H9 (cell line): ENCODE data around the gene FBN1. TPM values are rescaled to one million over a fixed set of nuclear protein-coding genes. Genes with fewer than 3 reads are reported as not detected.

Source experiments
- DNase-seq: peaks from one replicate; pipeline ENCODE4 v3.0.0-alpha.2; 2017
- H2AFZ ChIP-seq: one replicate; pipeline ENCODE4 v1.6.1; 2013; ENCODE audit warnings: mild to moderate bottlenecking, low read length, control low read depth, moderate library complexity
- H2AK5ac ChIP-seq: 2 replicates; pipeline ENCODE4 v1.6.1; 2013; ENCODE audit warnings: low read length, control low read depth, mixed read lengths; ENCODE audit not compliant: insufficient read length
- H2BK120ac ChIP-seq: one replicate; pipeline ENCODE4 v1.6.1; 2013; ENCODE audit warnings: low read depth, mild to moderate bottlenecking, low read length, control low read depth, inconsistent platforms; ENCODE audit not compliant: poor library complexity, severe bottlenecking
- H2BK12ac ChIP-seq: 2 replicates; pipeline ENCODE4 v1.6.1; 2013; ENCODE audit warnings: low read length, control low read depth, mixed read lengths, low read depth; ENCODE audit not compliant: insufficient read length
- H2BK15ac ChIP-seq: 2 replicates; pipeline ENCODE4 v1.6.1; 2013; ENCODE audit warnings: low read depth, low read length, control low read depth
- H2BK20ac ChIP-seq: one replicate; pipeline ENCODE4 v1.6.1; 2013; ENCODE audit warnings: low read depth, mild to moderate bottlenecking, low read length, control low read depth, inconsistent platforms; ENCODE audit not compliant: poor library complexity, severe bottlenecking
- H2BK5ac ChIP-seq: 2 replicates; pipeline ENCODE4 v1.6.1; 2013; ENCODE audit warnings: low read length, control low read depth, mixed read lengths; ENCODE audit not compliant: insufficient read length
- H3K14ac ChIP-seq: 2 replicates; pipeline ENCODE4 v1.6.1; 2013; ENCODE audit warnings: low read length, control low read depth; ENCODE audit not compliant: insufficient read depth
- H3K18ac ChIP-seq: 2 replicates; pipeline ENCODE4 v1.6.1; 2013; ENCODE audit warnings: low read depth, mild to moderate bottlenecking, mixed read lengths, low read length, control low read depth; ENCODE audit not compliant: insufficient read length
- H3K23ac ChIP-seq: 2 replicates; pipeline ENCODE4 v1.6.1; 2013; ENCODE audit warnings: low read length, control low read depth, mixed read lengths, low read depth; ENCODE audit not compliant: insufficient read length
- H3K23me2 ChIP-seq: 2 replicates; pipeline ENCODE4 v1.6.1; 2013; ENCODE audit warnings: low read depth, mild to moderate bottlenecking, mixed read lengths, low read length, control low read depth; ENCODE audit not compliant: insufficient read length, poor library complexity, severe bottlenecking
- H3K27ac ChIP-seq: 2 replicates; pipeline ENCODE4 v1.5.1; 2013; ENCODE audit warnings: low read length, control low read depth, mixed read lengths, low read depth; ENCODE audit not compliant: insufficient read length
- H3K27me3 ChIP-seq: 2 replicates; pipeline ENCODE4 v1.6.1; 2013; ENCODE audit warnings: low read length, control low read depth, inconsistent platforms; ENCODE audit not compliant: insufficient read depth
- H3K4ac ChIP-seq: 2 replicates; pipeline ENCODE4 v1.6.1; 2013; ENCODE audit warnings: low read depth, mild to moderate bottlenecking, control low read depth, inconsistent platforms, low read length, moderate library complexity
- H3K4me1 ChIP-seq: 2 replicates; pipeline ENCODE4 v1.6.1; 2013; ENCODE audit warnings: low read length, control low read depth, inconsistent platforms; ENCODE audit not compliant: insufficient read depth
- H3K4me2 ChIP-seq: 2 replicates; pipeline ENCODE4 v1.6.1; 2013; ENCODE audit warnings: low read length, control low read depth, mixed read lengths; ENCODE audit not compliant: insufficient read length, insufficient read depth
- H3K56ac ChIP-seq: 2 replicates; pipeline ENCODE4 v1.6.1; 2013; ENCODE audit warnings: low read depth, mild to moderate bottlenecking, mixed read lengths, low read length, control low read depth; ENCODE audit not compliant: insufficient read length
- H3K79me1 ChIP-seq: 2 replicates; pipeline ENCODE4 v1.6.1; 2013; ENCODE audit warnings: low read depth, mild to moderate bottlenecking, moderate library complexity, low read length, control low read depth, inconsistent platforms; ENCODE audit not compliant: insufficient read depth, poor library complexity, severe bottlenecking
- H3K79me2 ChIP-seq: 2 replicates; pipeline ENCODE4 v1.6.1; 2013; ENCODE audit warnings: low read length, control low read depth, inconsistent platforms; ENCODE audit not compliant: insufficient read depth
- H3K9ac ChIP-seq: 2 replicates; pipeline ENCODE4 v1.6.1; 2013; ENCODE audit warnings: low read length, control low read depth, mixed read lengths; ENCODE audit not compliant: insufficient read length; ENCODE audit errors: extremely low read depth
- H3K9me3 ChIP-seq: one replicate; pipeline ENCODE4 v1.6.1; 2013; ENCODE audit warnings: low read depth, low read length, inconsistent platforms; ENCODE audit not compliant: control insufficient read depth
- H3T11ph ChIP-seq: one replicate; pipeline ENCODE4 v1.6.1; 2013; ENCODE audit warnings: mild to moderate bottlenecking, low read length, control low read depth, inconsistent platforms
- H4K20me1 ChIP-seq: one replicate; pipeline ENCODE4 v1.6.1; 2013; ENCODE audit not compliant: control insufficient read depth, insufficient read length, insufficient read depth
- H4K5ac ChIP-seq: 2 replicates; pipeline ENCODE4 v1.6.1; 2013; ENCODE audit warnings: low read depth, mild to moderate bottlenecking, mixed read lengths, low read length, control low read depth; ENCODE audit not compliant: insufficient read length
- H4K8ac ChIP-seq: replicated peaks from 2 replicates; pipeline ENCODE4 v1.6.1; 2013; ENCODE audit warnings: low read length, control low read depth, mixed read lengths, low read depth; ENCODE audit not compliant: insufficient read length
- H4K91ac ChIP-seq: 2 replicates; pipeline ENCODE4 v1.6.1; 2013; ENCODE audit warnings: low read depth, mild to moderate bottlenecking, moderate library complexity, mixed read lengths, low read length, control low read depth; ENCODE audit not compliant: insufficient read length
- H3K27ac Mint-ChIP-seq, 3 experiments: 2 replicates in 2 of 3; 3 replicates in 1 of 3; pipeline ENCODE4 v1.8.0; 2020 to 2021; ENCODE audit warnings: mixed read lengths in 3 of 3, mild to moderate bottlenecking in 1 of 3, moderate library complexity in 1 of 3
- H3K27me3 Mint-ChIP-seq: 2 replicates; pipeline ENCODE4 v1.8.0; 2021; ENCODE audit warnings: low read depth, mild to moderate bottlenecking, moderate library complexity, mixed read lengths
- H3K36me3 Mint-ChIP-seq, 3 experiments: 2 replicates in 2 of 3; 3 replicates in 1 of 3; pipeline ENCODE4 v1.8.0; 2020 to 2021; ENCODE audit warnings: low read depth in 3 of 3, mixed read lengths in 3 of 3; ENCODE audit not compliant: insufficient read depth in 1 of 3
- H3K4me1 Mint-ChIP-seq, 2 experiments: 2 replicates each; pipeline ENCODE4 v1.8.0; 2020; ENCODE audit warnings: mixed read lengths in 2 of 2
- H3K4me3 Mint-ChIP-seq, 2 experiments: 2 replicates in 1 of 2; 3 replicates in 1 of 2; pipeline ENCODE4 v1.8.0; 2020 to 2021; ENCODE audit warnings: mild to moderate bottlenecking in 2 of 2, mixed read lengths in 2 of 2, moderate library complexity in 1 of 2
- H3K9me3 Mint-ChIP-seq, 2 experiments: 2 replicates in 1 of 2; 3 replicates in 1 of 2; pipeline ENCODE4 v1.8.0; 2020; ENCODE audit warnings: mild to moderate bottlenecking in 2 of 2, mixed read lengths in 2 of 2, moderate library complexity in 1 of 2
- WGBS: extraction: QIAGEN DNeasy Blood & Tissue Kit; methylation state at CpG from one replicate; pipeline ENCODE4 v1.1.7; 2013; ENCODE audit warnings: missing lambda C conversion rate, low lambda C conversion rate, mixed read lengths; ENCODE audit not compliant: insufficient read length; ENCODE audit errors: extremely low coverage; 5-methylcytosine and 5-hydroxymethylcytosine counted together
- total RNA-seq: library from RNA; stranded (reverse); gene quantifications from 2 replicates; pipeline ENCODE4 v1.2.1, GENCODE V29; 2021
- TF ChIP-seq, protein P1 (sequence below): fragments of 200-600 bp; sonication (generic); conservative IDR thresholded peaks from 3 replicates; pipeline ENCODE4 v1.8.0; 2021; ENCODE audit warnings: antibody characterized with exemption, mild to moderate bottlenecking

FBN1 gene
- total RNA-seq, 1 experiment from 2014 or later = 3.6 TPM

GRCh38 chr15:48579945-48580671, 65.4 kb downstream of the FBN1 start:
- no CpG with 5 or more reads among the region's 8 CpGs for WGBS
- Mint-ChIP-seq H3K27me3 (no peaks in the 10 kb centered on the region), H3K9me3 (no peaks in the 10 kb centered on the region), H3K4me1 (no peaks in the 10 kb centered on the region), H3K27ac (no peak overlapping the region), H3K4me3 (no peak overlapping the region), H3K36me3 (no peaks in the 10 kb centered on the region)
- no peak overlapping the region for H4K8ac ChIP-seq
- H2BK15ac ChIP-seq = no peak overlapping the region
- H3K9me3 ChIP-seq = no peaks in the 10 kb centered on the region
- H4K20me1 ChIP-seq = no peaks in the 10 kb centered on the region
- H3T11ph ChIP-seq = no peak overlapping the region
- no peak overlapping the region for H2BK120ac ChIP-seq
- H2BK5ac ChIP-seq = no peak overlapping the region
- H3K56ac ChIP-seq = no peak overlapping the region
- H3K23ac ChIP-seq = no peak overlapping the region
- no peak overlapping the region for H3K4me2 ChIP-seq
- H4K91ac ChIP-seq = no peak overlapping the region
- TF ChIP-seq, protein P1, sequence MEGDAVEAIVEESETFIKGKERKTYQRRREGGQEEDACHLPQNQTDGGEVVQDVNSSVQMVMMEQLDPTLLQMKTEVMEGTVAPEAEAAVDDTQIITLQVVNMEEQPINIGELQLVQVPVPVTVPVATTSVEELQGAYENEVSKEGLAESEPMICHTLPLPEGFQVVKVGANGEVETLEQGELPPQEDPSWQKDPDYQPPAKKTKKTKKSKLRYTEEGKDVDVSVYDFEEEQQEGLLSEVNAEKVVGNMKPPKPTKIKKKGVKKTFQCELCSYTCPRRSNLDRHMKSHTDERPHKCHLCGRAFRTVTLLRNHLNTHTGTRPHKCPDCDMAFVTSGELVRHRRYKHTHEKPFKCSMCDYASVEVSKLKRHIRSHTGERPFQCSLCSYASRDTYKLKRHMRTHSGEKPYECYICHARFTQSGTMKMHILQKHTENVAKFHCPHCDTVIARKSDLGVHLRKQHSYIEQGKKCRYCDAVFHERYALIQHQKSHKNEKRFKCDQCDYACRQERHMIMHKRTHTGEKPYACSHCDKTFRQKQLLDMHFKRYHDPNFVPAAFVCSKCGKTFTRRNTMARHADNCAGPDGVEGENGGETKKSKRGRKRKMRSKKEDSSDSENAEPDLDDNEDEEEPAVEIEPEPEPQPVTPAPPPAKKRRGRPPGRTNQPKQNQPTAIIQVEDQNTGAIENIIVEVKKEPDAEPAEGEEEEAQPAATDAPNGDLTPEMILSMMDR = no peak
- no peaks in the 10 kb centered on the region for H3K79me1 ChIP-seq
- H2BK12ac ChIP-seq = no peak overlapping the region
- H3K23me2 ChIP-seq = no peaks in the 10 kb centered on the region
- no peak overlapping the region for H2BK20ac ChIP-seq
- no peaks in the 10 kb centered on the region for H3K79me2 ChIP-seq
- no peak overlapping the region for H4K5ac ChIP-seq
- no peak for DNase-seq
- no peak overlapping the region for H2AFZ ChIP-seq
- H3K18ac ChIP-seq = no peak overlapping the region
- no peaks in the 10 kb centered on the region for H3K27me3 ChIP-seq
- H3K4me1 ChIP-seq = no peaks in the 10 kb centered on the region
- no peak overlapping the region for H3K14ac ChIP-seq
- H3K9ac ChIP-seq = no peak overlapping the region
- no peak overlapping the region for H3K27ac ChIP-seq
- no peak overlapping the region for H3K4ac ChIP-seq
- no peak overlapping the region for H2AK5ac ChIP-seq
